H9 (cell line): ENCODE measurements around the gene TGM2. TPM values are rescaled to one million over a fixed set of nuclear protein-coding genes. Genes with fewer than 3 reads are reported as not detected.
A peak's percentile ranks its signal among the peaks of the same experiment; 100 is the strongest.

Source experiments
- DNase-seq: peaks from one replicate; pipeline ENCODE4 v3.0.0-alpha.2; 2017
- H2AFZ ChIP-seq: one replicate; pipeline ENCODE4 v1.6.1; 2013; ENCODE audit warnings: mild to moderate bottlenecking, low read length, control low read depth, moderate library complexity
- H2AK5ac ChIP-seq: 2 replicates; pipeline ENCODE4 v1.6.1; 2013; ENCODE audit warnings: low read length, control low read depth, mixed read lengths; ENCODE audit not compliant: insufficient read length
- H2BK120ac ChIP-seq: one replicate; pipeline ENCODE4 v1.6.1; 2013; ENCODE audit warnings: low read depth, mild to moderate bottlenecking, low read length, control low read depth, inconsistent platforms; ENCODE audit not compliant: poor library complexity, severe bottlenecking
- H2BK12ac ChIP-seq: 2 replicates; pipeline ENCODE4 v1.6.1; 2013; ENCODE audit warnings: low read length, control low read depth, mixed read lengths, low read depth; ENCODE audit not compliant: insufficient read length
- H2BK15ac ChIP-seq: 2 replicates; pipeline ENCODE4 v1.6.1; 2013; ENCODE audit warnings: low read depth, low read length, control low read depth
- H2BK20ac ChIP-seq: one replicate; pipeline ENCODE4 v1.6.1; 2013; ENCODE audit warnings: low read depth, mild to moderate bottlenecking, low read length, control low read depth, inconsistent platforms; ENCODE audit not compliant: poor library complexity, severe bottlenecking
- H2BK5ac ChIP-seq: 2 replicates; pipeline ENCODE4 v1.6.1; 2013; ENCODE audit warnings: low read length, control low read depth, mixed read lengths; ENCODE audit not compliant: insufficient read length
- H3K14ac ChIP-seq: 2 replicates; pipeline ENCODE4 v1.6.1; 2013; ENCODE audit warnings: low read length, control low read depth; ENCODE audit not compliant: insufficient read depth
- H3K18ac ChIP-seq: 2 replicates; pipeline ENCODE4 v1.6.1; 2013; ENCODE audit warnings: low read depth, mild to moderate bottlenecking, mixed read lengths, low read length, control low read depth; ENCODE audit not compliant: insufficient read length
- H3K23ac ChIP-seq: 2 replicates; pipeline ENCODE4 v1.6.1; 2013; ENCODE audit warnings: low read length, control low read depth, mixed read lengths, low read depth; ENCODE audit not compliant: insufficient read length
- H3K23me2 ChIP-seq: 2 replicates; pipeline ENCODE4 v1.6.1; 2013; ENCODE audit warnings: low read depth, mild to moderate bottlenecking, mixed read lengths, low read length, control low read depth; ENCODE audit not compliant: insufficient read length, poor library complexity, severe bottlenecking
- H3K27ac ChIP-seq: 2 replicates; pipeline ENCODE4 v1.5.1; 2013; ENCODE audit warnings: low read length, control low read depth, mixed read lengths, low read depth; ENCODE audit not compliant: insufficient read length
- H3K27me3 ChIP-seq: 2 replicates; pipeline ENCODE4 v1.6.1; 2013; ENCODE audit warnings: low read length, control low read depth, inconsistent platforms; ENCODE audit not compliant: insufficient read depth
- H3K4ac ChIP-seq: 2 replicates; pipeline ENCODE4 v1.6.1; 2013; ENCODE audit warnings: low read depth, mild to moderate bottlenecking, control low read depth, inconsistent platforms, low read length, moderate library complexity
- H3K4me1 ChIP-seq: 2 replicates; pipeline ENCODE4 v1.6.1; 2013; ENCODE audit warnings: low read length, control low read depth, inconsistent platforms; ENCODE audit not compliant: insufficient read depth
- H3K4me2 ChIP-seq: 2 replicates; pipeline ENCODE4 v1.6.1; 2013; ENCODE audit warnings: low read length, control low read depth, mixed read lengths; ENCODE audit not compliant: insufficient read length, insufficient read depth
- H3K56ac ChIP-seq: 2 replicates; pipeline ENCODE4 v1.6.1; 2013; ENCODE audit warnings: low read depth, mild to moderate bottlenecking, mixed read lengths, low read length, control low read depth; ENCODE audit not compliant: insufficient read length
- H3K79me1 ChIP-seq: 2 replicates; pipeline ENCODE4 v1.6.1; 2013; ENCODE audit warnings: low read depth, mild to moderate bottlenecking, moderate library complexity, low read length, control low read depth, inconsistent platforms; ENCODE audit not compliant: insufficient read depth, poor library complexity, severe bottlenecking
- H3K79me2 ChIP-seq: 2 replicates; pipeline ENCODE4 v1.6.1; 2013; ENCODE audit warnings: low read length, control low read depth, inconsistent platforms; ENCODE audit not compliant: insufficient read depth
- H3K9ac ChIP-seq: 2 replicates; pipeline ENCODE4 v1.6.1; 2013; ENCODE audit warnings: low read length, control low read depth, mixed read lengths; ENCODE audit not compliant: insufficient read length; ENCODE audit errors: extremely low read depth
- H3K9me3 ChIP-seq: one replicate; pipeline ENCODE4 v1.6.1; 2013; ENCODE audit warnings: low read depth, low read length, inconsistent platforms; ENCODE audit not compliant: control insufficient read depth
- H3T11ph ChIP-seq: one replicate; pipeline ENCODE4 v1.6.1; 2013; ENCODE audit warnings: mild to moderate bottlenecking, low read length, control low read depth, inconsistent platforms
- H4K20me1 ChIP-seq: one replicate; pipeline ENCODE4 v1.6.1; 2013; ENCODE audit not compliant: control insufficient read depth, insufficient read length, insufficient read depth
- H4K5ac ChIP-seq: 2 replicates; pipeline ENCODE4 v1.6.1; 2013; ENCODE audit warnings: low read depth, mild to moderate bottlenecking, mixed read lengths, low read length, control low read depth; ENCODE audit not compliant: insufficient read length
- H4K8ac ChIP-seq: replicated peaks from 2 replicates; pipeline ENCODE4 v1.6.1; 2013; ENCODE audit warnings: low read length, control low read depth, mixed read lengths, low read depth; ENCODE audit not compliant: insufficient read length
- H4K91ac ChIP-seq: 2 replicates; pipeline ENCODE4 v1.6.1; 2013; ENCODE audit warnings: low read depth, mild to moderate bottlenecking, moderate library complexity, mixed read lengths, low read length, control low read depth; ENCODE audit not compliant: insufficient read length
- H3K27ac Mint-ChIP-seq, 3 experiments: 2 replicates in 2 of 3; 3 replicates in 1 of 3; pipeline ENCODE4 v1.8.0; 2020 to 2021; ENCODE audit warnings: mixed read lengths in 3 of 3, mild to moderate bottlenecking in 1 of 3, moderate library complexity in 1 of 3
- H3K27me3 Mint-ChIP-seq: 2 replicates; pipeline ENCODE4 v1.8.0; 2021; ENCODE audit warnings: low read depth, mild to moderate bottlenecking, moderate library complexity, mixed read lengths
- H3K36me3 Mint-ChIP-seq, 3 experiments: 2 replicates in 2 of 3; 3 replicates in 1 of 3; pipeline ENCODE4 v1.8.0; 2020 to 2021; ENCODE audit warnings: low read depth in 3 of 3, mixed read lengths in 3 of 3; ENCODE audit not compliant: insufficient read depth in 1 of 3
- H3K4me1 Mint-ChIP-seq, 2 experiments: 2 replicates each; pipeline ENCODE4 v1.8.0; 2020; ENCODE audit warnings: mixed read lengths in 2 of 2
- H3K4me3 Mint-ChIP-seq, 2 experiments: 2 replicates in 1 of 2; 3 replicates in 1 of 2; pipeline ENCODE4 v1.8.0; 2020 to 2021; ENCODE audit warnings: mild to moderate bottlenecking in 2 of 2, mixed read lengths in 2 of 2, moderate library complexity in 1 of 2
- H3K9me3 Mint-ChIP-seq, 2 experiments: 2 replicates in 1 of 2; 3 replicates in 1 of 2; pipeline ENCODE4 v1.8.0; 2020; ENCODE audit warnings: mild to moderate bottlenecking in 2 of 2, mixed read lengths in 2 of 2, moderate library complexity in 1 of 2
- WGBS: extraction: QIAGEN DNeasy Blood & Tissue Kit; methylation state at CpG from one replicate; pipeline ENCODE4 v1.1.7; 2013; ENCODE audit warnings: missing lambda C conversion rate, low lambda C conversion rate, mixed read lengths; ENCODE audit not compliant: insufficient read length; ENCODE audit errors: extremely low coverage; 5-methylcytosine and 5-hydroxymethylcytosine counted together
- total RNA-seq: library from RNA; stranded (reverse); gene quantifications from 2 replicates; pipeline ENCODE4 v1.2.1, GENCODE V29; 2021
- TF ChIP-seq, protein P1 (sequence below): fragments of 200-600 bp; sonication (generic); conservative IDR thresholded peaks from 3 replicates; pipeline ENCODE4 v1.8.0; 2021; ENCODE audit warnings: antibody characterized with exemption, mild to moderate bottlenecking

Gene TGM2
- total RNA-seq, 1 experiment from 2014 or later: 1.1 TPM

DNA sequence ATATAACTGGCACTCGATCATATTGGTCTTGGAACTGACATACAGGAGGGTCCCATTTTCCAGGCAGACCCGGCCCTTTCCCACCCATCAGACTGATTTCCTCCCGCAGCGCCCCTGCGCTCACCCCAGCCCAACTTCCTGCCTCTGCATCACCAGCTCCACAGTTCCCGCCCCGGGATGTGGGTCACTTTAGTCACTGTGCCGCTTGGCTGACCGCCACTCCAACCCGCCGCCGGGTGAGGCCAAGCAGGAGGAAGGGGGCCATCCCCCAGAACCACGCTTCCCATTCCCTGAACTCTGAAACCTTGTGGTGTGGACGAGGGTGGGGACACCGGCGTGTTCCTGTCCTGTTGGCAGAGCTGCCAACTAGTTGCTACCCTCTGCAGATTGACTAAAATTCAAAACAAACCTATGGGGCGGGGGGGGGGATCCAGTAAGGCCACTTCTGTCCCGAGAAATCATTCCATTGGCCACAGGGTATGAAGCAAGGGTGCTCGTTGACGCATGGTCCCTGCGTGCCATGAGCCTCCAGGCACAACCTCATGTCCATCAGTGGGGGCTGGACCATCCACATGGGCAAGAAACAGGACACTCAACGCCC is 12.3 kb downstream of the TGM2 start:
- Histone ChIP-seq H4K8ac (no peak overlapping the region), H4K91ac (no peak overlapping the region), H2BK15ac (no peak overlapping the region), H2AFZ (no peak overlapping the region), H2BK20ac (no peak overlapping the region), H3K27ac (no peak overlapping the region), H2BK12ac (no peak overlapping the region), H3T11ph (no peak overlapping the region), H2AK5ac (no peak overlapping the region), H3K4me1 (no peaks in the 10 kb centered on the region), H3K23ac (no peak overlapping the region), H2BK5ac (no peak overlapping the region), H3K9ac (no peak overlapping the region), H3K23me2 (peaks cover 3% of the 10 kb centered on the region), H3K56ac (no peak overlapping the region), H3K9me3 (no peaks in the 10 kb centered on the region), H3K18ac (no peak overlapping the region), H4K20me1 (no peaks in the 10 kb centered on the region), H3K4ac (no peak overlapping the region), H3K27me3 (no peaks in the 10 kb centered on the region), H3K79me1 (no peaks in the 10 kb centered on the region), H3K14ac (peak overlapping the region; percentile 69; the same call in 1 of the 2 replicates), H3K4me2 (no peak overlapping the region), H3K79me2 (no peaks in the 10 kb centered on the region), H4K5ac (no peak overlapping the region), H2BK120ac (no peak overlapping the region)
- WGBS: no CpG with 5 or more reads among the region's 22 CpGs
- Mint-ChIP-seq H3K27me3 (peaks cover 1% of the 10 kb centered on the region), H3K27ac (0 out of 7 replicates have a peak overlapping the region, but pooled peaks of 1 of the 3 experiments have one; percentile 28), H3K4me3 (no peak overlapping the region), H3K9me3 (no peaks in the 10 kb centered on the region), H3K36me3 (no peaks in the 10 kb centered on the region; a peak in 1 of 7 replicates), H3K4me1 (peaks cover 3 to 14% of the 10 kb centered on the region in 2 experiments)
- no peak for DNase-seq
- TF ChIP-seq, protein P1, sequence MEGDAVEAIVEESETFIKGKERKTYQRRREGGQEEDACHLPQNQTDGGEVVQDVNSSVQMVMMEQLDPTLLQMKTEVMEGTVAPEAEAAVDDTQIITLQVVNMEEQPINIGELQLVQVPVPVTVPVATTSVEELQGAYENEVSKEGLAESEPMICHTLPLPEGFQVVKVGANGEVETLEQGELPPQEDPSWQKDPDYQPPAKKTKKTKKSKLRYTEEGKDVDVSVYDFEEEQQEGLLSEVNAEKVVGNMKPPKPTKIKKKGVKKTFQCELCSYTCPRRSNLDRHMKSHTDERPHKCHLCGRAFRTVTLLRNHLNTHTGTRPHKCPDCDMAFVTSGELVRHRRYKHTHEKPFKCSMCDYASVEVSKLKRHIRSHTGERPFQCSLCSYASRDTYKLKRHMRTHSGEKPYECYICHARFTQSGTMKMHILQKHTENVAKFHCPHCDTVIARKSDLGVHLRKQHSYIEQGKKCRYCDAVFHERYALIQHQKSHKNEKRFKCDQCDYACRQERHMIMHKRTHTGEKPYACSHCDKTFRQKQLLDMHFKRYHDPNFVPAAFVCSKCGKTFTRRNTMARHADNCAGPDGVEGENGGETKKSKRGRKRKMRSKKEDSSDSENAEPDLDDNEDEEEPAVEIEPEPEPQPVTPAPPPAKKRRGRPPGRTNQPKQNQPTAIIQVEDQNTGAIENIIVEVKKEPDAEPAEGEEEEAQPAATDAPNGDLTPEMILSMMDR: no peak
